HCT116 (cell line): ENCODE measurements around the gene ZC3H7A. TPM values are rescaled to one million over a fixed set of nuclear protein-coding genes. Genes with fewer than 3 reads are reported as not detected.

Source experiments
- ATAC-seq: fragments of 200-7000 bp; cut with Tn5 transposase; 2 replicates; pipeline ENCODE4 v1.9.1; 2020; ENCODE audit warnings: mild to moderate bottlenecking, moderate library complexity
- BruUV-seq: library from RNA; stranded (reverse); fragments of 400-500 nt; replicated peaks from 2 replicates; lab custom pipeline; 2021; lab: Mats Ljungman, UMichigan
- CTCF ChIA-PET: fragments of 300-600 bp; sonication (Branson Sonifier 250); formaldehyde crosslinking; loops from one replicate; lab custom pipeline; 2021; ENCODE audit warnings: antibody characterized with exemption; lab: Charles Lee
- POLR2A ChIA-PET: fragments of 300-600, 350-600 bp; sonication (Branson Sonifier 250); formaldehyde crosslinking; loops from one replicate; lab custom pipeline; 2021; ENCODE audit warnings: antibody characterized with exemption; lab: Charles Lee
- RAD21 ChIA-PET, 2 experiments: fragments of 300-600 bp; sonication (Branson Sonifier 250); formaldehyde crosslinking; loops; one replicate each; lab custom pipeline; 2023; ENCODE audit warnings: low total read pairs in 2 of 2; ENCODE audit not compliant: uncharacterized antibody in 2 of 2, unreplicated experiment in 2 of 2, low non-redundant PET in 1 of 2; lab: Charles Lee
- DNase-seq: peaks from one replicate; pipeline ENCODE4 v3.0.0-alpha.2; 2010; ENCODE audit warnings: low read depth, low spot score
- H2AFZ ChIP-seq: fragments of 200-600 bp; shearing (Covaris generic), sonication (generic); 2 replicates; pipeline ENCODE4 v1.6.1; 2017; ENCODE audit warnings: low read depth, mixed run types, mixed read lengths, antibody characterized with exemption, low read length; ENCODE audit not compliant: poor library complexity, severe bottlenecking
- H3K27ac ChIP-seq: 2 replicates; pipeline ENCODE4 v1.5.1; 2012; ENCODE audit warnings: low read depth, low read length
- H3K27me3 ChIP-seq: fragments of 200-600 bp; sonication (generic); 2 replicates; pipeline ENCODE4 v1.6.1; 2016; ENCODE audit warnings: mixed run types, low read length, mixed read lengths; ENCODE audit not compliant: insufficient read depth
- H3K36me3 ChIP-seq, 2 experiments: fragments of 200-500 bp in 1 of 2; fragments of 200-600 bp in 1 of 2; sonication (Bioruptor generic) in 1 of 2; sonication (generic) in 1 of 2; 2 replicates each; pipeline versions ENCODE4 v1.5.1 to v1.6.1; 2014 to 2016; ENCODE audit warnings: low read length in 2 of 2, inconsistent platforms in 1 of 2, mixed read lengths in 1 of 2, mixed run types in 1 of 2; ENCODE audit not compliant: insufficient read depth in 2 of 2, control insufficient read depth in 1 of 2
- H3K4me1 ChIP-seq, 2 experiments: fragments of 200-600 bp in 1 of 2; sonication (generic) in 1 of 2; 2 replicates each; pipeline versions ENCODE4 v1.5.1 to v1.6.1; 2012 to 2017; ENCODE audit warnings: low read length in 2 of 2, inconsistent platforms in 1 of 2, mild to moderate bottlenecking in 1 of 2, mixed read lengths in 1 of 2, mixed run types in 1 of 2, moderate library complexity in 1 of 2; ENCODE audit not compliant: insufficient read depth in 2 of 2, control insufficient read depth in 1 of 2
- H3K4me2 ChIP-seq: fragments of 200-600 bp; sonication (generic); 2 replicates; pipeline ENCODE4 v1.6.1; 2017; ENCODE audit warnings: mixed run types, low read length, mixed read lengths
- H3K4me3 ChIP-seq, 2 experiments: fragments of 200-600 bp in 1 of 2; sonication (generic) in 1 of 2; replicated peaks in 1 of 2; 2 replicates each; pipeline ENCODE4 v1.5.1; 2011 to 2016; ENCODE audit warnings: low read length in 2 of 2, control low read depth in 1 of 2, low read depth in 1 of 2, mild to moderate bottlenecking in 1 of 2, mixed read lengths in 1 of 2, mixed run types in 1 of 2
- H3K79me2 ChIP-seq: fragments of 200-600 bp; sonication (generic); 2 replicates; pipeline ENCODE4 v1.6.1; 2017; ENCODE audit warnings: mild to moderate bottlenecking, mixed run types, low read length, moderate library complexity, mixed read lengths; ENCODE audit not compliant: insufficient read depth
- H3K9ac ChIP-seq: fragments of 200-600 bp; sonication (generic); 2 replicates; pipeline ENCODE4 v1.6.1; 2016; ENCODE audit warnings: low read length, mixed read lengths
- H3K9me2 ChIP-seq: fragments of 200-600 bp; sonication (generic), shearing (Covaris generic); 2 replicates; pipeline ENCODE4 v1.6.1; 2017; ENCODE audit warnings: mixed run types, mild to moderate bottlenecking, moderate library complexity; ENCODE audit not compliant: insufficient read depth
- H3K9me3 ChIP-seq, 2 experiments: fragments of 200-500 bp in 1 of 2; fragments of 200-600 bp in 1 of 2; sonication (Bioruptor generic) in 1 of 2; sonication (generic) in 1 of 2; 2 replicates each; pipeline ENCODE4 v1.6.1; 2014 to 2017; ENCODE audit warnings: low read length in 2 of 2, mixed read lengths in 2 of 2, inconsistent platforms in 1 of 2, low read depth in 1 of 2, mild to moderate bottlenecking in 1 of 2, mixed run types in 1 of 2, moderate library complexity in 1 of 2; ENCODE audit not compliant: control insufficient read depth in 1 of 2, insufficient read depth in 1 of 2
- H4K20me1 ChIP-seq: fragments of 200-600 bp; sonication (generic), shearing (Covaris generic); 2 replicates; pipeline ENCODE4 v1.6.1; 2017; ENCODE audit warnings: mixed run types, mild to moderate bottlenecking, moderate library complexity; ENCODE audit not compliant: insufficient read depth
- ATF3 ChIP-seq: IDR thresholded peaks from 2 replicates; pipeline ENCODE4 v1.6.1; 2012
- CBX3 ChIP-seq: IDR thresholded peaks from 2 replicates; pipeline ENCODE4 v1.6.1; 2012; ENCODE audit warnings: low read depth
- CEBPB ChIP-seq: IDR thresholded peaks from 2 replicates; pipeline ENCODE4 v1.6.1; 2012; ENCODE audit warnings: low read depth
- CTCF ChIP-seq, 3 experiments: fragments of 200-600 bp in 1 of 3; sonication (generic) in 1 of 3; IDR thresholded peaks in 2 of 3; conservative IDR thresholded peaks in 1 of 3; 2 replicates each; pipeline ENCODE4 v1.5.1; 2012 to 2017; ENCODE audit warnings: low read depth in 2 of 3, low read length in 2 of 3, antibody characterized with exemption in 1 of 3, borderline replicate concordance in 1 of 3, control low read depth in 1 of 3, mild to moderate bottlenecking in 1 of 3, mixed read lengths in 1 of 3, mixed run types in 1 of 3, moderate library complexity in 1 of 3; ENCODE audit not compliant: insufficient read depth in 1 of 3
- ELF1 ChIP-seq: IDR thresholded peaks from 2 replicates; pipeline ENCODE4 v1.6.1; 2012; ENCODE audit warnings: low read depth, borderline replicate concordance
- POLR2AphosphoS5 ChIP-seq: IDR thresholded peaks from 2 replicates; pipeline ENCODE4 v1.6.1; 2011; ENCODE audit warnings: mild to moderate bottlenecking, low read depth, low read length, moderate library complexity
- RAD21 ChIP-seq: IDR thresholded peaks from 2 replicates; pipeline ENCODE4 v1.6.1; 2012; ENCODE audit warnings: low read depth, mild to moderate bottlenecking
- SIN3A ChIP-seq: IDR thresholded peaks from 2 replicates; pipeline ENCODE4 v1.6.1; 2012; ENCODE audit warnings: low read depth
- intact Hi-C: fragments of 100-400 bp; cut with micrococcal nuclease; formaldehyde crosslinking; loops from 2 replicates; pipeline ENCODE4 v1.10.0; 2022
- total RNA-seq: library from RNA; stranded (reverse); gene quantifications from one replicate; pipeline ENCODE4 v1.2.1, GENCODE V29; 2021; ENCODE audit not compliant: unreplicated experiment

The ZC3H7A gene
- total RNA-seq, 1 experiment from 2014 or later, result 33.4 TPM

- TF ChIP-seq CTCF (IDR thresholded peaks at IDR 0.05 in 2 of 3, conservative IDR thresholded peaks at IDR 0.05 in 1 of 3; ENCODE audit: borderline replicate concordance in 1 of 3, insufficient read depth in 1 of 3, low read depth in 2 of 3, low read length in 2 of 3), result no peak
Observed at GRCh38 chr16:11799017-11799381, 1.9 kb upstream of the ZC3H7A start (continued).

GRCh38 chr16:11797957-11798299 is 870 bp upstream of the ZC3H7A start:
- H3K9ac ChIP-seq, result peak overlapping the region; percentile 92
- no peak overlapping the region for H2AFZ ChIP-seq
- no peaks in the 10 kb centered on the region for H3K9me3 ChIP-seq
- intact Hi-C loops, result no loop called here
- peaks cover 51% of the 10 kb centered on the region for H3K79me2 ChIP-seq
- H3K27me3 ChIP-seq, result no peaks in the 10 kb centered on the region
- RAD21 ChIA-PET, result no interaction called here
- peak overlapping the region; percentile 99 for H3K4me2 ChIP-seq
- peak overlapping the region; percentile 87 to 97 for H3K4me3 ChIP-seq
- ATAC-seq, result no peak
- no peaks in the 10 kb centered on the region for H4K20me1 ChIP-seq
- H3K4me1 ChIP-seq, result peaks cover 7 to 26% of the 10 kb centered on the region in 2 experiments; a peak in 3 of 4 replicates
- H3K9me2 ChIP-seq, result no peaks in the 10 kb centered on the region
- CTCF ChIA-PET, result interaction anchor here (0.9 to 1.2 kb wide), 4 partner anchors 9 to 29 kb away, joined by 3 to 7 read pairs (median 5); no protein-coding TSS in a partner anchor
- no peak for DNase-seq
- no TSS peak for BruUV-seq
- POLR2A ChIA-PET, result interaction anchor here (1.1 to 1.5 kb wide), 4 partner anchors 9 to 55 kb away, joined by 4 to 10 read pairs (median 4); partner anchors contain the start of gene TXNDC11
- H3K27ac ChIP-seq, result peak overlapping the region; percentile 82
- TF ChIP-seq ATF3 (no peak), RAD21 (no peak), CBX3 (no peak), SIN3A (no peak), POLR2AphosphoS5 (no peak), ELF1 (no peak), CEBPB (no peak)
- H3K36me3 ChIP-seq, result no peaks in the 10 kb centered on the region; a peak in 1 of 4 replicates
